DND-41 (cell line): ENCODE results near the gene C2orf74.

Experiments used
- EZH2 ChIP-seq: IDR thresholded peaks from 3 replicates; pipeline ENCODE4 v1.6.1; 2012; ENCODE audit warnings: borderline replicate concordance, low read depth, mild to moderate bottlenecking, moderate library complexity, low read length, inconsistent platforms; ENCODE audit not compliant: severe bottlenecking
- TF ChIP-seq, protein P1 (sequence below): IDR thresholded peaks from 2 replicates; pipeline ENCODE4 v1.5.1; 2012; ENCODE audit warnings: borderline replicate concordance, low read length, moderate library complexity, mild to moderate bottlenecking; ENCODE audit not compliant: poor library complexity, severe bottlenecking; ENCODE audit errors: extremely low read depth

DNA sequence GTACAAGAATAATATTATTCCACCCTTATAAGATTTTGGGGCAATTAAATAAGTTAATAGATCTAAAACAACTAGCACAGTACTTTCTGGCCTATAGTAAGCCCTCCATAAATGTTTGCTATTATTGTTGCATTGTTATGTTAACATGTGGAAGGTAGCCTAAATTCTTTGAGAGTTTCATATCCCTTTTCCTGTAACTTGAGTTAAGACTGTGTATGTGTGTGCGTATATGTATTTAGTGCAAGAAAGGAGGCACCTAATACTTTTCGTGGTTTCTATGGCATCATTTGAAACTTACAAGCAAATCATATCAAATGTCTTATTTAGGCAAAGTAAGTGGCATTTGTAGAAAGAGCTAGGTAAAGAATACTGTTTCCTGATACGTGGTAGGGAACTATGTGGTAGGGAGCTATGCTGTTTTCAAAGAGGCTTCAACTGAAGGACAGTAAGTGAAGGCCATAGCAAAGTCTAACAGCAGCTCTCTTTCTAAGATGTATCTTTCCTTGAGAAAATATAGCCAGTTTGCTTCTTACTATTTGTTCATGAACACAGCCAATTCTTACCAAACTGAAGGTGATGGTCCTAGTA, 36.8 kb upstream of the C2orf74 start:
- TF ChIP-seq, protein P1, sequence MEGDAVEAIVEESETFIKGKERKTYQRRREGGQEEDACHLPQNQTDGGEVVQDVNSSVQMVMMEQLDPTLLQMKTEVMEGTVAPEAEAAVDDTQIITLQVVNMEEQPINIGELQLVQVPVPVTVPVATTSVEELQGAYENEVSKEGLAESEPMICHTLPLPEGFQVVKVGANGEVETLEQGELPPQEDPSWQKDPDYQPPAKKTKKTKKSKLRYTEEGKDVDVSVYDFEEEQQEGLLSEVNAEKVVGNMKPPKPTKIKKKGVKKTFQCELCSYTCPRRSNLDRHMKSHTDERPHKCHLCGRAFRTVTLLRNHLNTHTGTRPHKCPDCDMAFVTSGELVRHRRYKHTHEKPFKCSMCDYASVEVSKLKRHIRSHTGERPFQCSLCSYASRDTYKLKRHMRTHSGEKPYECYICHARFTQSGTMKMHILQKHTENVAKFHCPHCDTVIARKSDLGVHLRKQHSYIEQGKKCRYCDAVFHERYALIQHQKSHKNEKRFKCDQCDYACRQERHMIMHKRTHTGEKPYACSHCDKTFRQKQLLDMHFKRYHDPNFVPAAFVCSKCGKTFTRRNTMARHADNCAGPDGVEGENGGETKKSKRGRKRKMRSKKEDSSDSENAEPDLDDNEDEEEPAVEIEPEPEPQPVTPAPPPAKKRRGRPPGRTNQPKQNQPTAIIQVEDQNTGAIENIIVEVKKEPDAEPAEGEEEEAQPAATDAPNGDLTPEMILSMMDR = no peak
- TF ChIP-seq EZH2 = no peak
